ENCODE measurements around the gene PLEKHM3. TPM values are rescaled to one million over a fixed set of nuclear protein-coding genes. Genes with fewer than 3 reads are reported as not detected.
"Not testable (repeated sequence)": the region's sequence is repeated elsewhere in the genome, so short reads cannot be mapped to it uniquely, and the experiment has no call there.

Gene PLEKHM3
- total and polyA plus RNA-seq, 2 of the 13 experiments (the other 11 are each of a cell fraction or from before 2014, with no cell fraction given) = 4.5 to 4.7 TPM

- ATAC-seq (peak; percentile 57), FAIRE-seq (peak; percentile 42)
- H2AFZ ChIP-seq (ENCODE audit: low read length); BruUV-seq (replicated peaks); H4K20me1 ChIP-seq (ENCODE audit: insufficient read depth, low read length); H3K79me2 ChIP-seq (ENCODE audit: insufficient read depth, low read length); H3K27ac ChIP-seq (ENCODE audit: extremely low read length, insufficient read depth, low read length); H3K4me2 ChIP-seq (ENCODE audit: low read depth, low read length); H3K4me3 ChIP-seq (replicated peaks in 1 of 3; ENCODE audit: insufficient read depth in 1 of 3, low read depth in 2 of 3, low read length in 3 of 3); intact Hi-C loops (cut with micrococcal nuclease; ENCODE audit: unreplicated experiment); in situ Hi-C loops (cut with HindIII; ENCODE audit: extremely low pct_ligation_motif_present, low pct_unique_long_range_greater_than_20kb); CTCF ChIA-PET (ENCODE audit: low intra/inter-chr PET ratio, low total read pairs); H3K9ac ChIP-seq (ENCODE audit: insufficient read depth, low read depth, low read length); H3K36me3 ChIP-seq (replicated peaks in 1 of 2; ENCODE audit: control insufficient read depth in 1 of 2, insufficient read depth in 2 of 2, low read length in 2 of 2); H3K9me3 ChIP-seq (ENCODE audit: low read length); H3K27me3 ChIP-seq (ENCODE audit: control insufficient read depth in 1 of 2, insufficient read depth in 2 of 2, low read length in 2 of 2); DNase-seq (ENCODE audit: low spot score); TF ChIP-seq SOX13, NR2F6 (IDR thresholded peaks at IDR 0.05): not testable (repeated sequence)
- WGBS (ENCODE audit: low lambda C conversion rate) = 91% methylated on average over 1 of the region's 1 CpG
- POLR2A ChIA-PET = interaction anchor here (1.4 kb wide), 1 partner anchor 23 kb away, joined by 4 read pairs; no protein-coding TSS in a partner anchor
- TF ChIP-seq GATAD2A (CRISPR knock-in tag; IDR thresholded peaks at IDR 0.05) (peak; percentile 25; the same call in 1 of the 2 replicates), SALL1 (CRISPR knock-in tag; IDR thresholded peaks at IDR 0.05) (peak; percentile 17; the same call in 1 of the 2 replicates), ARID2 (CRISPR knock-in tag; IDR thresholded peaks at IDR 0.05; ENCODE audit: borderline replicate concordance) (0 out of 2 replicates have a peak, but pooled peaks have one; percentile 13), ARID5B (CRISPR knock-in tag; IDR thresholded peaks at IDR 0.05) (peak; percentile 55), SAP130 (CRISPR knock-in tag; IDR thresholded peaks at IDR 0.05; ENCODE audit: low read depth) (0 out of 2 replicates have a peak, but pooled peaks have one; percentile 12), ZMYM4 (CRISPR knock-in tag; IDR thresholded peaks at IDR 0.05) (peak; percentile 38; the same call in 1 of the 2 replicates), SOX13 (CRISPR knock-in tag; conservative IDR thresholded peaks at IDR 0.05 in 1 of 2, IDR thresholded peaks at IDR 0.05 in 1 of 2) (0 out of 4 replicates have a peak, but pooled peaks of 1 of the 2 experiments have one; percentile 10), SP5 (CRISPR knock-in tag; IDR thresholded peaks at IDR 0.05; ENCODE audit: borderline replicate concordance, low read depth) (peak; percentile 74; the same call in 1 of the 2 replicates), NR2F1 (CRISPR knock-in tag; IDR thresholded peaks at IDR 0.05) (peak; percentile 26 to 64; a peak in 1 of 4 replicates), HDAC2 (CRISPR knock-in tag; IDR thresholded peaks at IDR 0.05) (peak; percentile 45; the same call in 1 of the 2 replicates), THRA (CRISPR knock-in tag; IDR thresholded peaks at IDR 0.05; ENCODE audit: borderline replicate concordance) (peak; percentile 23; the same call in 1 of the 2 replicates), NR2F6 (CRISPR knock-in tag; IDR thresholded peaks at IDR 0.05) (peak; percentile 76), HNF4A (CRISPR knock-in tag; IDR thresholded peaks at IDR 0.05) (peak; percentile 36; the same call in 1 of the 2 replicates), ZNF644 (CRISPR knock-in tag; IDR thresholded peaks at IDR 0.05; ENCODE audit: low read depth) (peak; percentile 53; the same call in 1 of the 2 replicates), NCOA2 (CRISPR knock-in tag; IDR thresholded peaks at IDR 0.05) (0 out of 2 replicates have a peak, but pooled peaks have one; percentile 30), HMG20A (CRISPR knock-in tag; IDR thresholded peaks at IDR 0.05; ENCODE audit: borderline replicate concordance) (0 out of 2 replicates have a peak, but pooled peaks have one; percentile 38)
- peaks cover 44% of the 10 kb centered on the region for H3K4me1 ChIP-seq (ENCODE audit: insufficient read depth, low read length)
Measured at GRCh38 chr2:207949245-207949644, 76.1 kb downstream of the PLEKHM3 start.

Data from HepG2 (cell line).